Subcutaneous abdominal adipose tissue (tissue), 5 donors: ENCODE measurements around the gene PPP1R12B.
A peak's percentile ranks its signal among the peaks of the same experiment; 100 is the strongest.
"Not testable (repeated sequence)": the region's sequence is repeated elsewhere in the genome, so short reads cannot be mapped to it uniquely, and the experiment has no call there.

ENCODE experiments used
- H3K27ac ChIP-seq: one replicate; pipeline ENCODE4 v1.7.0; 2013; ENCODE audit warnings: low read depth, mild to moderate bottlenecking, inconsistent platforms, low read length, moderate library complexity
- H3K27me3 ChIP-seq, 5 donors: one replicate each; pipeline ENCODE4 v1.7.0; 2013; ENCODE audit warnings: low read length in 5 of 5, inconsistent platforms in 1 of 5; ENCODE audit not compliant: control insufficient read depth in 5 of 5, insufficient read depth in 4 of 5
- H3K36me3 ChIP-seq, 5 donors: one replicate each; pipeline ENCODE4 v1.7.0; 2013; ENCODE audit warnings: low read length in 5 of 5; ENCODE audit not compliant: control insufficient read depth in 5 of 5, insufficient read depth in 5 of 5
- H3K4me1 ChIP-seq, 5 donors: one replicate each; pipeline ENCODE4 v1.7.0; 2013; ENCODE audit warnings: low read length in 5 of 5, mild to moderate bottlenecking in 3 of 5, moderate library complexity in 1 of 5; ENCODE audit not compliant: control insufficient read depth in 5 of 5, insufficient read depth in 5 of 5
- H3K4me3 ChIP-seq, 5 donors: one replicate each; pipeline ENCODE4 v1.7.0; 2013; ENCODE audit warnings: low read length in 5 of 5, low read depth in 1 of 5
- H3K9ac ChIP-seq, 5 donors: one replicate each; pipeline ENCODE4 v1.7.0; 2013; ENCODE audit warnings: low read length in 5 of 5, mild to moderate bottlenecking in 4 of 5, moderate library complexity in 3 of 5
- H3K9me3 ChIP-seq, 5 donors: one replicate each; pipeline ENCODE4 v1.7.0; 2013; ENCODE audit warnings: low read length in 5 of 5; ENCODE audit not compliant: control insufficient read depth in 5 of 5
- donor health status: healthy.
- donor health status: healthy.
- donor health status: healthy.
- donor health status: healthy.
- donor health status: healthy.

The PPP1R12B gene

DNA sequence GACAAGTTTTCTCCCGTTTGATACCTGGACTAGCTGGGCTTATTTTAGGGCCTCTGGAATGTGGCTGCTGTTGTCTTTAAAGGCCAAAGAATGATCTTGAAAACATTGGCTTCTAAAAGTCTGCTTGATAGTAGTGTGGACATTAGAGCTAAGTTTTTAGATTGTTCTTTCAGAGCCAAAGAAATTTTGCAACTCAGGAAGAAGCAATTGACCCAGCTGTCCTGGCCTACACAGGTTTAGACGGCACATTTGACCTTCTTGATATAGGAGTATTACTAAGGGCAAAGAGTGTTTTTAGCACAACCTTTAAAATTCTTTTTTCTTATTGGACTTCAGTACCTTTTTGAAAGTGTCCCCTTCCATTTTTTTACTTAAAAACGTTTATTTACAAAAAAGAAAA lies 63.9 kb downstream of the PPP1R12B start:
- H3K27ac ChIP-seq = peak overlapping the region; percentile 63

DNA sequence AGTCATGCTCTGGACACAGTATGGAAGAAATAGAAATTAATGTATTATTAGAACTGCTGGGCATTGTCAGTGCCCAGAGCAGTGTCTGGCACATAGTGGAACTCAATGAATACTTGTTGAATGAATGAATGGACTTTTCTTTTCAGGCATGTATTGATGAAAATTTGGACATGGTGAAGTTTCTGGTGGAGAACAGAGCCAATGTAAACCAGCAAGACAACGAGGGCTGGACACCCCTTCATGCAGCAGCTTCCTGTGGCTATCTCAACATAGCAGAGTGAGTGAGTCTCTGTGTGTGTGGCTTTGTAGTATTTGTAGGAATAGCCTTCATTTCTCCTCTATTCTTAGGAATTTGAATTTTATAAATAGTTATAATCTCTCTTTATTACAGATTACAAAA lies 68.1 kb downstream of the PPP1R12B start:
- Histone ChIP-seq H3K36me3 (no peaks in the 10 kb centered on the region), H3K9ac (no peak overlapping the region), H3K9me3 (no peaks in the 10 kb centered on the region), H3K27me3 (no peaks in the 10 kb centered on the region), H3K4me3 (no peak overlapping the region), H3K4me1 (peaks cover 0 to 12% (median 4%) of the 10 kb centered on the region in 5 donors), H3K27ac (no peak overlapping the region)

More for the DNA sequence above, 63.9 kb downstream of the PPP1R12B start:
- H3K27me3 ChIP-seq, H3K9ac ChIP-seq, H3K4me3 ChIP-seq, H3K9me3 ChIP-seq, H3K36me3 ChIP-seq: not testable (repeated sequence)
- H3K4me1 ChIP-seq = peaks cover 0 to 24% (median 15%) of the 10 kb centered on the region in 5 donors

DNA sequence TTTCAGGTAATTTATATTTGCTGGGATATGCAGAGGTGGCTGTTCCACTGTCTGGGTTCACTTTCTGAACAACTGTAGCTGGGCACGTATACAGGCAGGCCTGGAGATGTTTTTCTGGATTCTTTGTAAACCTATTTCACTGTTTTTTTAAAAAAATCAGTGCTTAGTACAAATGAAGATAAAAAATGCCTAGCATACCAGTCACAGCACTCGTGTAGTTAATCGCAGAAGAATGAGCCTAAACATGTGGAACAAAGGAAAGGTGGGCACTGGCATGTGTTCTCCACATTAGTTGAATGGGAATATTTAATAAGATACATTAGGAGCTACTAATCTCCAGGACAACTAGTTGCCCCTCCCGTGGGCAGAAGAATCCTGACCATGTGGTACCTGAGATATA lies 68.6 kb downstream of the PPP1R12B start:
- H3K27ac ChIP-seq, H3K9me3 ChIP-seq, H3K4me3 ChIP-seq, H3K9ac ChIP-seq, H3K36me3 ChIP-seq, H3K27me3 ChIP-seq: not testable (repeated sequence)
- H3K4me1 ChIP-seq = peaks cover 0 to 10% (median 2%) of the 10 kb centered on the region in 5 donors

DNA sequence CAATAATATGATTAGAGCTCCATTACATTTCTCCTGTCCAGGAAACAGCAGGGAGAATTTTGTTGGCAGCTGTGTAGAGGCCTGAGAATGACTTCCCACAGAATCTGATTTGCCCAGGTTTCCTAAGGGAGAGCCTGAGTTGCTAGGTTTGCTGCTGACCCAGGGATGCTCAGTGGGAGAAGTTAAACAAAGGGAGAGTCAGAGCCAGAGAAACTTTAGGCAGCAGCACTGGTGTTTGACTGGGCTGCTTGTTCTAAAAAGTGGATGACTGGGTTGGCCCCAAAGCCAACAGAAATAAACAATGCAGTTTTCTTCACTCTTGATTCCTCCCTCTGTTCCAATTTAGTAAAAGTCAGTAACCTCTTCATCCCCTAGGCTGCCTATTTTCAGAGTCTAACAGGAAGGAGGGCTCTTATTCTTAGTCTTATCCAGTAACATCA lies 69.3 kb downstream of the PPP1R12B start:
- not testable (repeated sequence) for H3K4me3 ChIP-seq, H3K9me3 ChIP-seq, H3K9ac ChIP-seq, H3K36me3 ChIP-seq, H3K27me3 ChIP-seq, H3K27ac ChIP-seq
- H3K4me1 ChIP-seq = peaks cover 0 to 10% (median 0%) of the 10 kb centered on the region in 5 donors

DNA sequence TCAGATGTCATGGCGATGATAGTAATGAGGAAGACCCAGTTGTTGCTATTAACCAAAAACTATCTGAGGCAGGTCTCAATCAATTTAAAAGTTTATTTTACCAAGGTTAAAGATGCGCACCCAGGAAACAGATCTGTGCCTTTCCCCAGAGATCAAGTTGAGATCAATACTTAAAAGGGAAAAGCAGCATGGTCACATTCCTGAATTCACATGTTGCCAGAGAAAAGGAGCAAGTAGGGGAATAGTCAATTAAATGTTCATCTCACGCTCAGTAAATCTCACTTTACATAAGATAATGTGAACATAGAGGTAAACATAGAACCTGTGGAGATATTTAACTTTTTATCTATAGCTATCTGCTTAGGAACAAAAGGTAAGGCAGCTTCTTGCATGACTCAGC lies 71.2 kb downstream of the PPP1R12B start:
- H3K9ac ChIP-seq, H3K9me3 ChIP-seq, H3K27ac ChIP-seq, H3K27me3 ChIP-seq, H3K36me3 ChIP-seq, H3K4me3 ChIP-seq: not testable (repeated sequence)
- H3K4me1 ChIP-seq = peaks cover 0 to 10% (median 0%) of the 10 kb centered on the region in 5 donors

DNA sequence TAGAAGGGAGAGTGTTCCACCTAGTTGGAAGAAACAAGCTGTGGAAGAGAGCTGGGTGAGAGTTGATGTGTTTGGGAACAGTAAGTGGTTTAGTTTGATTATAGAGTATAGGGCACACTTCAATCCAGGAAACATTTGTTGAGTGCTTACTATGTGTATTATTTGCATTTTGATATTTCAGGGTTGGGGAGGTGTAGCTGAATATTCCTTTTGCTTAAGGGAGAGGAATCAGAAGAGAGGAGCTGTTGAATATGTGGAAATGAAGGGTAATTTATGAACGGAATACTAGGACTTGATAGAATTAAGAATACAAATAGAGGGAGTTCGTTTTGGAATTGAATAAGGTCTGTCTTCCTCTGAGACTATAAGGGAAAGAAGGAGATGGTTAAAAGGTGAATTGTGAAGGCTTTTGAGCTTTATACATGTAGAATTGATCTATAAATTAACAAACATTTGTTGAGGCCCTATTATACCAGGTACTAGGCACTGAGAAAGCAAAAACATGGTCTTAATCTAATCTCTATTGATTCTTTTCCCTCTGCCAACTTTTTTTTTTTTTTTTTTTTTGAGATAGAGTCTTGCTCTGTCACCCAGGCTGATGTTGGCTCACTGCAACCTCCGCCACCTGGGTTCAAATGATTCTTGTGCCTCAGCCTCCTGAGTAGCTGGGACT lies 72.1 kb downstream of the PPP1R12B start:
- not testable (repeated sequence) for H3K9ac ChIP-seq, H3K27ac ChIP-seq, H3K36me3 ChIP-seq, H3K4me3 ChIP-seq, H3K9me3 ChIP-seq, H3K27me3 ChIP-seq
- peaks cover 0 to 10% (median 0%) of the 10 kb centered on the region in 5 donors for H3K4me1 ChIP-seq

DNA sequence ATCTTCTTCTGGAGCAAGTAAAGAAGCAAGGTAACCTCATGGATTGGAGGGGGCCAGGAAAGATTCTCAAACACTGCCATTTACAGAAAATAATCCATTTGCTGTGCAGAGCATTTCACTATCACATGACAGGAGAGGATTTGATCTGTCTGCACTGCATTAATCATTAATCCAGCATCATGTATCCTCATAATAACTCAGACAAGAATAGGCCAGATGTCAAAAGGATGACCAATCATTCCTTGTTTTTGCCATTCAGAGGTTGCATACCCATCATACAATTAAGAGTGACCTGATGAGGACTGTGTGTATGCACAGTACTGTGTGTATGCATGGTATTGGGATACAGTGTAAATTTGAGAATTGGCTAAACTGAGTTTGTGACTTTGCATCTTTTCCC lies 74.2 kb downstream of the PPP1R12B start:
- H3K27ac ChIP-seq = not testable (repeated sequence)

DNA sequence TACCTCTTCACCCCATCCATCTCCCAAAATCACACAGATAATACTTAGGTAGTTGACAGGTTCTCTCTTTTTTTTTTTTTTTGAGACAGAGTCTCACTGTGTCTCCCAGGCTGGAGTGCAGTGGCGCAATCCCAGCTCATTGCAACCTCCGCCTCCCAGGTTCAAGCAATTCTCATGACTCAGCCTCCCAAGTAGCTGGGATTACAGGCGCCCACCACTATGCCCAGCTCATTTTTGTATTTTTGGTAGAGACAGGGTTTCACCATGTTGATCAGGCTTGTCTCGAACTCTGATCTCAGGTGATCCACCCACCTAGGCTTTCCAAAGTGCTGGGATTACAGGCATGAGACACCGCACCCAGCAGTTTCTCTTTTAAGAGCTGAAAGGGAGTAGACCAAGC lies 75.8 kb downstream of the PPP1R12B start:
- not testable (repeated sequence) for H3K9me3 ChIP-seq, H3K27ac ChIP-seq, H3K4me3 ChIP-seq, H3K9ac ChIP-seq, H3K27me3 ChIP-seq
- H3K36me3 ChIP-seq = peaks cover 0 to 14% (median 5%) of the 10 kb centered on the region in 5 donors
- peaks cover 0 to 10% (median 0%) of the 10 kb centered on the region in 5 donors for H3K4me1 ChIP-seq

More for the DNA sequence above, 74.2 kb downstream of the PPP1R12B start:
- H3K27me3 ChIP-seq, H3K9me3 ChIP-seq, H3K4me3 ChIP-seq, H3K9ac ChIP-seq: not testable (repeated sequence)
- peaks cover 0 to 10% (median 0%) of the 10 kb centered on the region in 5 donors for H3K4me1 ChIP-seq
- H3K36me3 ChIP-seq = peaks cover 0 to 14% (median 5%) of the 10 kb centered on the region in 5 donors

DNA sequence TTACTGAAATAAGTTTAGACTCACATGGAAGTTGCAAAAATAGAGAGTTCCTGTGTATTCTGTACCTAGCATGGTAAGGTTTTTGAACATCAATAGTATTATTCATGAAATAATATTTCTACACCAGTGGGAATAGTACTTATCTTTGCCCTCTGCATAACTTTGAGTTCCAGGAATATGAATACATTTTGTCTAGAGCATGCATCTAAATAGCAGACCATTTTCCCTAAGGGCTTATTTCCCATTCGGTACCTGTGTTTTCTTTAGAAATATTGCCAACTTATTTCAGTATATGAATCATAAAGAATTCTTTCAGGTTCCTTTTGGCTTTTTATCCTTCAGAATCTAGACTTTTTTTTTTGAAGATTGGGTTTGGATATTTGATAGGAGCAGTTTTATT lies 81.6 kb downstream of the PPP1R12B start:
- peaks cover 22 to 44% (median 31%) of the 10 kb centered on the region in 5 donors for H3K36me3 ChIP-seq
- H3K9me3 ChIP-seq, H3K4me1 ChIP-seq, H3K27me3 ChIP-seq, H3K4me3 ChIP-seq, H3K9ac ChIP-seq, H3K27ac ChIP-seq: not testable (repeated sequence)

DNA sequence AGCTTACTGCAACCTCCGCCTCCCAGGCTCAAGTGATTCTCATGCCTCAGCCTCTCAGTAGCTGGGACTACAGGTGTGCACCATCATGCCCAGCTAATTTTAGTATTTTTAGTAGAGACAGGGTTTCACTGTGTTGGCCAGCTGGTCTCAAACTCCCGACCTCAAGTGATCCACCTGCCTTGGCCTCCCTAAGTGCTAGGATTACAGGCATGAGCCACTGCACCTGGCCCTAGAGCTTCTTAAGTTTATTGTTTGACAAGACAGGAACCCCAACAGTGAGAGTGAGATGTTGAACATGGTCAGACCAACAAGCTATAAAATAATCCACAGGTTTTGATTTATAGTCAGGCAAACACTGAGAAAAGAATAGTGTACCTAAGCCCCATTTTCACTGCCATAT lies 83.8 kb downstream of the PPP1R12B start:
- H3K9ac ChIP-seq, H3K4me3 ChIP-seq, H3K27ac ChIP-seq, H3K27me3 ChIP-seq, H3K4me1 ChIP-seq, H3K9me3 ChIP-seq: not testable (repeated sequence)
- H3K36me3 ChIP-seq = peaks cover 33 to 47% (median 44%) of the 10 kb centered on the region in 5 donors
